ENCODE data around the gene ZNF205.
"Not testable (repeated sequence)": the region's sequence is repeated elsewhere in the genome, so short reads cannot be mapped to it uniquely, and the experiment has no call there.

Gene ZNF205

GRCh38 chr16:3112058-3112880, at the start of gene ZNF205:
ZNF205 (plus strand) TSS chr16:3112586; CDS start chr16:3113431, 845 bp downstream.
- peak; percentile 31 for DNase-seq

DNA sequence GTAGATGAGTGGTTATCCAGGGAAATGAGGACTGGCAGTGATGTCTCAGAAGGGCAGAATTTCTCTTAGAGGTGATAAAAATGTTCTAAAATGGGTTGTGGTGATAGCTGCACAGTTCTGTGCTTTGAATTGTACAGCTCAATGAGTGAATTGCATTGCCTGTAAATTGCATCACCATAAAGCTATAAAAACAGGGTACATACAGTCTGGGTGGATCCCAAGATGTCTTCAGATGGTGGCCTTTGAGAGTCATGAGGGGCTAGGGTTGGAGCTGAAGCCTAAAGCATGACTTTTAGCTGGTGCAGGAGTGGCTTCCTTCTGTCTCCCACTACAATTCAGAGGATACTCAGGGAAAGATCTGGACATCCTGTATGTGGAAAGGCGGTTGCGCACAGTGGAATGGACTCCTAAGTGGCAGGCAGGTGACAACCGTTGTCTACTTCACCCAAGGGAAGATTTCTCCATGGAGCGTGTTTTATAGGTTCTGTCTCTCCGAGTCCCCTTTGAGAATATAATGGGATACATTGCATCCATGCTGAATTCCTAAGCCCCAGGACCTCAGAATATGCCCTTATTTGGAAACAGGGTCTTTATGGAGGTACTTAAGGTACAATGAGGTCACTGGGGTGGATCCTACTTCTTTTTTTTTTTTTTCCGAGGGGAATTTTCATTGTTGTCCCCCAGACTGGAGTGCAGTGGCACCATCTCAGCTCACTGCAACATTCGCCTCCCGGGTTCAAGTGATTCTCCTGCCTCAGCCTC, 48.6 kb upstream of the ZNF205 start:
- DNase-seq = no peak

- no peak for DNase-seq
Measured at GRCh38 chr16:3065069-3065741, 47.2 kb upstream of the ZNF205 start, which contains the start of gene IL32. IL32 (plus strand) TSS chr16:3065640; CDS start chr16:3065812, 172 bp downstream.

GRCh38 chr16:3065742-3066439, 46.5 kb upstream of the ZNF205 start:
- no peak for DNase-seq

DNA sequence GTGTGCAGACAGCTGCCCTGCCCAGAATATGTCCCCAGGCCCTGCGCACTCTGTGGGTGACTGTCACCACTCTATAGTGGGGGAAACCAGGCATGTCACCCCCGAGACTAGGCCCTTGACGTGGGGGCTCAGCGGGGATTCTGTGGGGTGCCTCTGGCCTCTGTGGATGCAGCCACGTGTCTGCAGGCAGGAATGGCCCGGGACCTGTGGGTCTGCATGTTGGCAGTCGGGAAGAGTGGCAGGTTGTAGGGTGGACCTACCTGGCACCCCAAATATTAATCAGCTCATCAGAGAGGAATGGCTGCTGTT, 46.0 kb upstream of the ZNF205 start:
- DNase-seq = no peak

DNA sequence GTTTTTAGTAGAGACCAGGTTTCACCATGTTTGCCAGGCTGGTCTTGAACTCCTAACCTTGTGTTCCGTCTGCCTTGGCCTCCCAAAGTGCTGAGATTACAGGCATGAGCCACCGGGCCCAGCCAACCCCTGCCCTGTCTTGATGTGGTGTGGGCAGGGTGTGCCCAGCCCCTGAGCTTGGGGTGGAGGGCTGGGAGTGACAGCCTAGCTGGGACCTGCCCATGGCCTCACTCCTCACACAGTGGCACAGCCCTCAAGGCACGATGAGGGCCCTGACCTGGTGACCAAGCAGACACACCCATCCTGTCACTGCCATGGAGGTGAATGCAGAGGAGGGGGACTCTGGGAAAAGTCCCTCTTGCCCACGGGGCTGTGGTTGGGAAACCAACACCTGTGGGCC, 43.9 kb upstream of the ZNF205 start:
- DNase-seq = no peak

GRCh38 chr16:3069146-3069545, 43.2 kb upstream of the ZNF205 start:
- not testable (repeated sequence) for DNase-seq

- DNase-seq = no peak
Measured at GRCh38 chr16:3070608-3071111, 41.7 kb upstream of the ZNF205 start.

- DNase-seq = no peak
Measured at GRCh38 chr16:3071655-3072054, 40.7 kb upstream of the ZNF205 start.

DNA sequence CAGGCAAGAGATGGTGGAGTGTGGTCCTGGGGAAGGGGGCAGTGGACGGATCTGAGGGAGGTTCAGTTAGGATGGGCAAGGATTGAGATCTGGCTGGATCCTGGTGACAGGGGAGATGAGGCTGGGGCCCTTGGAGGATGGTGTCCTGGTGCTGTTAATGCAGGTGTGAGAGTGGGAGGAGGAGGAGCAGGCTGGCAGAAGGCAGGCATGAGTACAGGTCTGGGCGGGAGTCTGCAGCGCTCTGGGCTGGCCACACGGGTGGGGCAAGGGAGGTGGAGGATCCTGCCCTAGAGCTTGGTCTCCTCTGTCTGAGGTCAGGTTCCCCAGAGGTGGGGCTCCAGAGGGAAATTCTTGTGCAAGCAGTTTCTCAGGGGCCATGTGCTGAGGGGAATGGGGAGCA, 40.2 kb upstream of the ZNF205 start:
- not testable (repeated sequence) for DNase-seq

DNA sequence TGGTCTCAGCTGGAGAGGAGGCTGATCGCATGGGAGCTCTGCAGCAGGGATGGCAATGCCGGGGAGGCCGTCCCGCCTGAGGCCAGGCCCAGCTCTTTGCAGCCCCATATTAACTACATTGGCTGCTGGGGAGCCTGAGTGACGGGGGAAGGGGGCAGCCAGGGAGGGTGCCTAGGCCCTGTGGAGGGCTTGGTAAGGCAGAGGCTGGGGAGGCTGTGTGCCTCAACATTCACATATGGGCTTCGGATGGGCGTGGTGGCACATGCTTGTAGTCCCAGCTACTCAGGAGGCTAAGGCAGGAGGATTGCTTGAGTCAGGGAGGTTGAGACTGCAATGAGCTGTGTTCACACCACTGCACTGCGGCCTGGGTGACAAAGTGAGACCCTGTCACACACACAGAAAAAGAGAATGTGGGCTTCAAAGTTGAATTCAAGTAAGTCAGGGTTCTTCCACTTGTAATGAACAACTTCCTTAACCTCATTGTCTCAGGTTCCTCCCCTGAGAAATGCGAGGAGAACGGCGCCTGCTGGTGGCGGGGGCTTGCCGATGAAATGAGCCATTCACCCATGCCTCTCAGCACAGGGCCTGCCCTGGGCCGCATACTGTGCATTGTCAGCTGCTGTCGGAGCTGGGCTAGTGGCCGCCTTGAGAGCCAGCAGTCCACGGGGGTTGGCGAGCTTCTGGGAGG, 39.7 kb upstream of the ZNF205 start:
- not testable (repeated sequence) for DNase-seq

GRCh38 chr16:3073448-3073847, 38.9 kb upstream of the ZNF205 start:
- DNase-seq = no peak

GRCh38 chr16:3074860-3075522, 37.4 kb upstream of the ZNF205 start:
- DNase-seq = no peak

- no peak for DNase-seq
Measured at GRCh38 chr16:3075523-3075915, 36.9 kb upstream of the ZNF205 start.

DNA sequence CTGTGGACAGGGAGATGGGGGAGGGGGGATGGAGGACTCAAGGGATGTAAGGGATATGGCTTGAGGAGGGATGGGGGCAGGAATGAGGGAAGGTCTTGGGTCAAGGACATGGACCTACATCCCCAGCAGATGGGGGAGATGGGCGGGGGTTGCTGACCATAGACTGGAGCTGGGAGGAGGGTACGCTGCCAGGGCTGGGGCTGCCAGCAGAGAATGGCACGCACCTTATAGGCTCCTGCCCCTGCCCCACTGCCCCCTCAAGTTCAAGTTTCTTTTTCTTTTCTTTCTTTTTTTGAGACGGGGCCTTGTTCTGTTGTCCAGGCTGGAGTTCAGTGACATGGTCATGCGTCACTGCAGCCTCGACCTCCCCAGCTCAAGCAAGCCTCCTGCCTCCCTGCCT, 36.4 kb upstream of the ZNF205 start:
- DNase-seq = not testable (repeated sequence)

DNA sequence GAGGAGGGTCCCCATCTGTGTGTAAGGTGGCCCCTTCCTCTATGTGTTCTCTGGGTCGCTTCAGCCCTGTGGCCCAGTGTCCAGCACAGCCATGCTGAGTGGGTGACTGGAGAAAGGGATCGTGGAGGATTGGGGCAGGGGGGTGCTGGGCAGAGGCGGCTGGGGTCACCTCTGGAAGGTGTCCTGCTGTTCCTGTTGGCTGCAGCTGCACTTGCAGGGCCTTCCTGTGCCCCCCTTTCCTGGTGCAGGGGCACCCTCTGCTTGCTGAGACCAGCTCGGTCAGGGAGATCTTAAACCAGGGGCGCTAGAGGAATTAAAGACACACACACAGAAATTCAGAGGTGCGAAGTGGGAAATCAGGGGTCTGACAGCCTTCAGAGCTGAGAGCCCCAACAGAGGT, 35.8 kb upstream of the ZNF205 start:
- DNase-seq = no peak

- DNase-seq = no peak
Measured at GRCh38 chr16:3080024-3080423, 32.4 kb upstream of the ZNF205 start.

GRCh38 chr16:3081957-3082356, 30.4 kb upstream of the ZNF205 start:
- not testable (repeated sequence) for DNase-seq

- not testable (repeated sequence) for DNase-seq
Measured at GRCh38 chr16:3083408-3083807, 29.0 kb upstream of the ZNF205 start.

DNA sequence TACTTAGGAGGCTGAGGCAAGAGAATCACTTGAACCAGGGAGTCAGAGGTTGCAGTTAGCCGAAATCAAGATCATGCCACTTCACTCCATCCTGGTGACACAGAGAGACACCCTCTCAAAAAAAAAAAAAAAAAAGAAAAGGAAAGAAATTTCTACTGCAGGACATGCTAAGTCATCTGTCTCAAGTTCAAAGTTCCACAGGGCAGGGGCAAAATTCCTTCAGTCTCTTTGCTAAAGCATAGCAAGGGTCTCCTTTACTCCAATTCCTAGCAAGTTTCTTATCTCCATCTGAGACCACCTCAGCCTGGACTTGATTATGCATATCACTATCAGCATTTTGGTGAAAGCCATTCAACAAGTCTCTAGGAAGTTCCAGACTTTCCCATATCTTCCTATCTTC, 27.9 kb upstream of the ZNF205 start:
- no peak for DNase-seq

- no peak for DNase-seq
Measured at GRCh38 chr16:3084969-3085670, 27.3 kb upstream of the ZNF205 start.

Data from NCI-H2029 treated with DMSO at 0.1 percent for 48 hours (cell line).